DND-41 (cell line): ENCODE results near the gene GRM5.
"Not testable (repeated sequence)": the region's sequence is repeated elsewhere in the genome, so short reads cannot be mapped to it uniquely, and the experiment has no call there.

Experiments
- CTCF ChIP-seq: IDR thresholded peaks from 2 replicates; pipeline ENCODE4 v1.5.1; 2012; ENCODE audit warnings: borderline replicate concordance, low read length, moderate library complexity, mild to moderate bottlenecking; ENCODE audit not compliant: poor library complexity, severe bottlenecking; ENCODE audit errors: extremely low read depth
- EZH2 ChIP-seq: IDR thresholded peaks from 3 replicates; pipeline ENCODE4 v1.6.1; 2012; ENCODE audit warnings: borderline replicate concordance, low read depth, mild to moderate bottlenecking, moderate library complexity, low read length, inconsistent platforms; ENCODE audit not compliant: severe bottlenecking

GRCh38 chr11:89019827-89020547 lies 45.8 kb downstream of the GRM5 start:
- TF ChIP-seq CTCF, EZH2: not testable (repeated sequence)
